Glomerular endothelial cell (primary cell): ENCODE measurements around the gene AGBL1. TPM values are rescaled to one million over a fixed set of nuclear protein-coding genes. Genes with fewer than 3 reads are reported as not detected.

Experiments
- DNase-seq: peaks from one replicate; pipeline ENCODE4 v3.0.0-alpha.2; 2011; ENCODE audit warnings: low read depth, low spot score; ENCODE audit errors: extremely low read depth
- total RNA-seq: library from RNA; depleted of rRNA; stranded (reverse); fragments of >200 nt; gene quantifications from 2 replicates; pipeline ENCODE4 v1.2.3, GENCODE V29; 2015

Gene AGBL1
- total RNA-seq, 1 donor from 2014 or later: not detected

DNA sequence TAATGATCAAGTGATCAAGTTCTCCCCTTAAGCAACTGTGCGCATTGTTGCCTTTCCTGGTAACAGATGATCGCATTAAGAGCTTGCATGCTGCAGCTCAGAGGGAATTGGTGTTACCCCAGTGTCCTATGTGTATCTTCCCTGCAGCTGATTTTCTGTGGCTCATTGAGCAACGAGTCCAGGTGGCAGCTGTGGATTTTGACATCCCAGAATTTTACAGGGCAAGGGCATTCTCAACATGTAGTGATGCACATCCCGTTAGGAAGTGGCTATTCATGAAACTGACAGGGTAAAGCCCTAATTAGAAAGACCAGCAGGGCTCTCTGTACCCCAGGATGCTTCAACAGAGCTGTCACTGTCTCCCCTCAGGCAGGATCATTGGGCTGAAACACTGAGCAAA lies 232.8 kb downstream of the AGBL1 start:
- no peak for DNase-seq

DNA sequence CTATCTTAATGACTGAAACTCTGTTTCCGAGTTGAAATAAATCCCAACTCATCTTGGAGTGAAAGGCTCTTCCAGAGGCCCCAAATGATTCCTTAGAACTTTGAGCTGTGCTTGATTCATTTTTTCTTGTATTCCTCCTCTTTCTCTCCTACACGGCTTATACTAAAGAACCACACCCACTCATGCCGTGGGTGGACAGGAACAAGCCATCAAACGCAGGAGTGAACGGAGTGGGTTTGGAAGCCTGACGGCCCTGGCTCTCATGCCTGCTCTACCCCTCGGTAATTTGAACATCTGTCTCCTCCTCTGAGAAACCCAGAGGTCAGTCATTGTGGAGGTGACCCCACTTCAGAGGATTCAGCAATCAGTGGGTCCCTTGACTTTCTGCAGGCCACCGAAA lies 236.5 kb downstream of the AGBL1 start:
- no peak for DNase-seq

DNA sequence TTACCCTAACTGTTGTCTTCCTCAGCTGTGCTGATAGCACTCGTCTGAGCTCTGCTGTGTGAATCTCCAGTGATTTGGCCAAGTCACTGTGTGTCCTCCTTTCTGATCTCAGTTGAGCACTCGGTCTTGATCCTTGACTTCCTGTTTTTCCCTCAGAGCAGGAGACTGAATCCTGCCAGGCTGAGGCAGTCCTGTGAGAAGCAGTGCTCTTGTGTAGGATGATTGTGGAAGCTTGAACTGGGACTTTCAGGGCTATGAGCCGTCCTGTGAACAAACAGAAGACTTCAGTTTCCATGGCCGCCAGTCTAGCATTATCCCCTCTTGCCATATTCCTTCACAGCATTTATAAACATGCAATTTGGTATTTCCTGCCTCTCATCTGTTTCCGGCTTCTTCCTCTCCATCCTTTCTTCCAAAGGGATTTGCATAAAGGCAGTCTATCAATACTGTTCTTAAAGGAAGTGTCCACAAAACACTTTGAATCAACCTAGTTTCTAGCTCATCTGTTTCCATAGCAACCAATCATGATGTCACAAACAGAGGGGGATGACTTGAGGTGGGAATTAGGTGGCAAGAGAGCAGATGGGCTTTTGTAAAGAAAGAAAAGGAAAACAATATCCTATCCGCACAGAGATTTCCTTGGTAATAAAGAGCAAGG lies 237.2 kb downstream of the AGBL1 start:
- no peak for DNase-seq

DNA sequence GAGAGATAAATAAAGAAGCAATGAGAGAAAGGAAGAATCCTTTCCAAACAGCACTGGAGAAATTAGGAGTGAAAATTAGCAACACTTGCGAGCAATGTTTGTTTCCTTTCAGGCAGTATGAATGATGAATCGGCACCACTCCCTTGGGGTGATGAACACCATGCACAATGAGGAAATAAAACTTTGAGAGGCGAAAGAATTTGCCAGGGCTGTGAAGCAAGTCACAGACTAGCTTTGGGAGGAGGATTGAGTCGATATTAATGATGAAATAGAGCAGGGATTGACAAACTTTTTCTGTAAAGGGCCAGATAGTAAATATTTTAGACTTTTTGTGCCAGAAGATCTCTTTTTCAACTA lies 237.7 kb downstream of the AGBL1 start:
- no peak for DNase-seq

DNA sequence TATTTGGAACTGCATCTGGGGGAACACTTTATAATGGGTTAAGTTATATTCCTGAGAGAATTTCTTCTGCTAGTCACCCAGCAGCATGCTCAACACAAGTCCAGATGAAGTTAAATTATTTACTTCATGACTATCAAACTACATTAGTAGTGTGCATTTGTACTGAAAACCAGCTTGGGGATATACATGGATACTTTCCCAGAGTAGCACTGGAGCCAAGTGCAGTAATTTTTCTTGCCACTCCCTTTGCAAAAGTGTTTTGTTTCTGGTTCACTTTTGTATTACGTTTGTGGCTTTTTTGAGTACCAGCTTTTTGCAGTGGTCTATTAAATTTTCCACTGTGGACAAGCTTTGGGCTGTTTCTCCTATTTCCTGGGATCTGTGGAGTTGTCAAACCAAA lies 243.0 kb downstream of the AGBL1 start:
- no peak for DNase-seq

DNA sequence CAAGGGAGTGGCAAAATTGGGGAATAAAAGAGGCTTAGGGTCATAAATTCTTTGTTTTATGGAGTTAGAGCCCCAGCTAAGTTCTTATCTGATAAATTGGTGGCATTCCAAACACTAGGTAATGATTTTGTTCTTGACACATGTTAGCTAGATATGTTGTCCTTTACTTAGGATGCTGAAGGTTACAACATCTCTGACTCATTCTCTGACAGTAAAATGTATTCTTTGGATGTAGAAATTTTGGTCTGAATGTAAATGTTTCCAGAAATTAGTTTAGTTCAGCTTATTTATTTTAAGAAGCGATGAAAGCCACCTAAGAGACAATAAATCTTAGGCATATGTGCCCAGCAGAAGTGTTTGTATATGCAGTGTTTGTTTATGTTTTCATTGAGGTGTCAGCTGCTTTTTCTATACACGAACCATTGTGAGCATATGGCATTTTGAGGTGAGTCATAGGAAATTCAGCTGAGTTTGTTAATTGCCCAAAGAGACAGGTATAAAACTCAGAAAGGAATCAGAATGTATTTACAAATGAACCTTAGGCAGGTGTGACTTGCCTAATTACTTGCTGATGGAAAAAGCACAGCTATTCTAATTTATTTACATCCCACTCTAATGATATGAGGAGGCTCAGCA lies 247.7 kb downstream of the AGBL1 start:
- no peak for DNase-seq

DNA sequence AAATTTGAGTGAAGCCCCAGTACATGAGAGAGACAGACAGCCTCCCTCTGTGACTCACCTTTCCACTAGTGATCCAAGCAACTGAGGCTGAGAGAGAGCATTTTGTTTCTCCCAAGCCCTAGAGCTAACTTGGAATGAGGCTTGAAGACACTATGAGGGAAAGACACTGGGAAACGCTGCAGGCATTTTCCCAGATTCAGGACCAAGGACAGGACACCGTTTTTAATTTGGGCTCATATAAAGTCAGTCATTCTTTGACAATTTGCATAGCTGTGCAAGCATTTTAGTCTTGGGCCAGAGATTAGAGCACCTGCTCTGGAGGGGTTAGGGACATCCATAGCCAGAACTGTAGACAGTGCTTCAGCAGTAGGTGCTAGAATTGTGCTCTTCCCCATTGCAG lies 249.0 kb downstream of the AGBL1 start:
- DNase-seq: no peak

DNA sequence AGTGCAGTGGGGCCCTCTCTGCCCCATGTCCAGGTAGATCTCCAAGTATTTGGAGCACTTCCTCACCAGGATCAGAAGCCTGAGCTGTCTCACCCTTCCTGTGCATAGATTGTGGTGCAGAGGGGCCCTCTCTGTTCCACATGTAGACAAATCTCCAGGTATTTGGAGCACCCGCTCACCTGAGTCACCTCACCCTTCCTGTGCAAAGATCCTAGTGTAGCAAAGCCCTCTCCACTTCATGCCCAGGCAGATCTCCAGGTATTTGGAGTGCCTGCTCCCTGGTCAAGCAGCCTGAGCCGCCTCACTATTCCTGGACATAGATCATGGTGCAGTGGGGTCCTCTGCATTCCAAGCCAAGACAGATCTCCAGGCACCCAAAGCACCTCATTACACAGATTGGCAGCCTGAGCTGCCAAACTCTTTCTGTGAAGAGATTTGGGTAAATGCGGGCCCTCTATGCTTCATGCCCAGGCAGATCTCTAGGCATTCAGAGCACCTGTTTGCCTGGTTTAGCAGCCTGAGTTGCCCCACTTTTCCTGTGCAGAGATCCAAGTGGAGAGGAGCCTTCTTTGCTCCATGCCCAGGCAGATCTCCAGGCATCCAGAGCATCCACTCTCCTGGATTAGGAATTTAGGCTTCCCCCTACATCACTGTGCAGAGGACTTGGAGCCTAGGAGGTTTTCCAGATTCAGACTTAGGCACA lies 249.8 kb downstream of the AGBL1 start:
- DNase-seq: no peak

DNA sequence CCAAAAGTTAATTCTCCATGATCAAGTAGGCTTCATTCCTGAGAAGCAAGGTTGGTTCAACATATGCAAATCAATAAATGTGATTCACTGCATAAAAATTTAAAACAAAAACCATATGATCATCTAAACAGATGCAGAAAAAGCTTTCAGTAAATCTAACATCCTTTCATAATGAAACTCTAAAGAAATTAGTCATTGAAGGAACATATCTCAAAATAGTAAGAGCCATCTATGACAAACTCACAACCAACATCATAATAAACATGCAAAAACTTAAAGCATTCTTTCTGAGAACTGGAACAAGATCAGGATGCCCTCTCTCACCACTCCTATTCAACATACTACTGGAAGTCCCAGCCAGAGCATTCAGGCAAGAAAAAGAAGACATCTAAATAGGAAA lies 254.1 kb downstream of the AGBL1 start:
- DNase-seq: no peak

DNA sequence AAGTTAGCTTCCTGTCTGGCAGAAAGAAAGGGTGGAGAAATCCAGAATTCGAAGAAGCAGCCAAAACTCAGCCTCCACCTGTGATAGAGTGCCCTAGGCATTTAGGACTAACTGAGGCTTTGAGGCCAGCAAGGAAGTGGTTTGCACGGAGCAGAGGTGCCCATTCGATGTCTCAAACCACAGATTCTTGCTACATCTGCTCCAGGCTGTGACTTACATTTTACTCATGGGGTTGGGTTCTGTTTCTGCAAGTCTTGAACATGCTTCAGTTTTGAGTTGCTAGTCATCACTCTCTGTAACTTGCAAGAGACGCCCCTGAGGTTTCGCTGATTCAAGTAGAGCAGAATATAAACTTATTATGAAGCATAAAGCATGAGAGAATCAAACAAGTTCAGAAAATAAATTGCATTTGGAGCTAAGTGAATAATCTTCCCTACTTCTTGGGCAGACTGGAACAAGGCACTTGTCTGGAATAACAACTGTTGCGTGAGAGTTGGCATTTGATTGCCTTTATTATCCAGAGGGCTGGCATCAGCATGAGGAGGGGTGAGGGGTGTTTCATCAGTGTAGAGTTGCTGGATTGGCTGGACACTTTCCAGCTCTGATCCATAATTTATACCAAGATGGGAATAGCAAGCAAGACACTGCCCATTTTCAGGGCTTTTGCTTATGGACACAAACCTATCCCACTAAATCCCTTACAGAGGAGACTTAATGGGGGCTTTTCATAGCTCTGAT lies 256.5 kb downstream of the AGBL1 start:
- DNase-seq: no peak

DNA sequence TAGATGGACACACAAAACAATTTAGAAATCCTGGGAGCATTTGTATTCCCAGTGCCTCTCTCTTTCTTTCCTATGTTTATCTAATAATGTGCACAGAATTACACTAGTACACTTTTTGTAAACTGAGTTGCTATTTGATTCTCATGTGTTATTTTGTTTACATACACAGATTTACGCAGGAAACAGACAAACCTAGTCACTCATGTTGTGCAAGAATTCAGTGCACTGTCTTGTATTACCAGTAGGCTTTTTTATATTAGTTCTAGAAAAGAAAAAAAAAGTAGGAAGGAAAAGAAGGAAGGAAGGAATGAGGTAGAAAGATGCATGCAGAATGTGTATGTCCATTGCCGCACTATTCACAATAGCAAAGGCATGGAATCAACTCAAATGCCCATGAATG lies 257.4 kb downstream of the AGBL1 start:
- no peak for DNase-seq

DNA sequence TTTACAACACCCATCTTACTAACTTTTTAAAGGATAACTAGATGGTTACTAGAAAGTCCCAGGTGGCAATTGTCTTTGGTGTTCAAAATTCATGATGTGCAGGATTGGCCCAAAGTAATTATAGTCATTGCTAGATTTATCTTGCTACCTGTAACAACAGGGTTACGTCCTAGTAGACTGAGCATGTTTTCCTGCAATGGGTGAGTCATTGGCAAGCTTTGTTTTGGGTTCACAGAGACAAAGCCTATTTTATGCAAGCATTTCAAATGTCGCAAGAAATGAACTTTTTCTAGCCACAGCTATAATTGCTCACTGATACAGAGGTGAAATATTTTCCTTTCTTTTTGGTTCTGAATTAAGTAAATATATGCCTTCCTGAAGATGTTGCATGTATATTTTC lies 267.6 kb downstream of the AGBL1 start:
- DNase-seq: no peak

DNA sequence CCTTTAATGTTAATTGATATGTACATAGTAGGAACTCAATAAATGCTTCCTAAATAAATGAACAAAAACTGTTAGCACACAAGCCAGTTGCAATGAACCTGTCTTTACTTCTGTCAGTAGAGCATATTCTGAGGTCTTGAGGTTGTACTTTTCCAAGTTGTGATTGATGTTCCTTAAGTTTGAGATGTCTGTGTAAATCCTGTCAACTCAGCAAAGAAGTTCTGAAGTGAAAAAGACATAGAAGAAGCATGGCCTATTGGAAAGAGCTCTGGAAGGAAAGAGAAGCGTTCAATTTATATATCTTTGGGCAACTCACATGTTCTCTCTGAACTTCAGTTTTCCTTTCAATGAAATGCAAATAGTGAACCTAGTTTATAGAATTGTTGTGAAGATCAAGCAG lies 269.9 kb downstream of the AGBL1 start:
- no peak for DNase-seq

DNA sequence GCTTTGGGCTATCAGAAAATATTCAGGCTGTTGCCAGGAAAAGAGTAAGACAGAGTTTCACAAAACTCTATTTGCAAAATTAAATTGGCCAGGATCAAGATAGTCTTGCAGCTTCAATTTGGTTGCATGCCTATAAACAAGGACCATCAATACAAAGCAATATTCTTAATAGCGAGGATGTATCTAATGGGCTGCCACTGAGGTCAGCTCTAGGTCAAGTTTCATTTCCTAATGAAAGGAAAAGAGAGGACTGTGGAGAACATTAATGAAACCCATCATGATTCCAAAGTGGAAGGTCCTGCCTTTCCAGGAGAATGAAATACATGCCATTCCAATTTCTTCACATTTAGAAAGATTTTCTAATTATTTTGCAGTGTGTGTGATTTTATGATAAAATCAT lies 273.5 kb downstream of the AGBL1 start:
- no peak for DNase-seq

DNA sequence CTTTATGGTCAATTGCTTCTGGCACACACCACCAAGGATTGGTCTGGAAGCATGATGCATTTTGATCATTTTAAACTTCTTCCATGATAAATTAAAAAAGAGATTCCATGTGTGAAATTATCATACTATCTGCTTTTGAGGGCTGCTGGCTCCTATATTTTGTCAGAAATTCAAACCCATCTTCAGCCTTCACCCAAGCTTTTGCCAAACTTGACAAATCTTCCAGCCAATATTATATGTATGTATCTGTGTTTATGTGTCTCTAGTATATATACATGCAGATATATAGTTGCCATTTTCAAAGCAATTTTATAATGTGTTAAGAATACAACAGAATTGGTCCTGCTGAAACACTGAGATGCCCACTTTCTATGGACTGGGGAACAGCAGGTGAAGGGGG lies 275.7 kb downstream of the AGBL1 start:
- no peak for DNase-seq

DNA sequence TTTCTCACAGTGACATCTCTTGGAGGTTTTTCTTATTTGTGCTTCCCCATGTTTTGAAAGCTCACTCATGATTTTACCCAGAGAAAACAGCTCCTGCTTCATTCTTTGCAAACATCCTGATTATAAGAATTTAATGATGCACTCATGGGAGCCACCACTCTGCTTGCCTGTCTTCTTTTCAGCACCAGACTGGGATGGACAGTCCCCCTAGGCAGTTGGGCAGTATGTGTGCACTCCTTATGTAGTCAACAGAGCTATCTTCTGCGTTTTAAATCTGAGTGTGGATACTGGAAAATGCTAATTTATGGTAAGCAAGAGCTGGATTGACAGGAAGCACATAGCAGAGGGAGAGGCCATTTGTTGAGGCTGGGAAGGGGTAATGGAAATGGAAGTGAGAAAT lies 276.1 kb downstream of the AGBL1 start:
- no peak for DNase-seq

DNA sequence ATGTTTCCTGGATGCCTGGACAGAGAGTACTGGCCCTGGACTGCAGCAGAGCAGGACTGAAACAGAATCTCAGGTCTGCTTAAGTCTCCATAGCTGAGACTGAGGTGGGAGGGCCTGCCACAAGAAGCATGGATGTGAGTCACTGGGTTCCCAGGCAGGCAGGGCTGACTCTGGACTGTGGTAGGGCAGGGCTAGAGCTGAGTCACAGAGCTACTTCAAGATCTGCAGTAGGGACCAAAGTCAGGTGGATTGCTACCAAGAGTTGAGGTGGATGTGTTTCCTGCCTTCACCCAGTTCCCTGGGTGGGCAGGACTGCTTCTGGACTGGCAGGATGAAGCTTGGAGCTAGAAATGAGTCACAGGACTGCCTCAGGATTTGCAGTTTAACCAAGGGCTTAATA lies 282.9 kb downstream of the AGBL1 start:
- DNase-seq: no peak

DNA sequence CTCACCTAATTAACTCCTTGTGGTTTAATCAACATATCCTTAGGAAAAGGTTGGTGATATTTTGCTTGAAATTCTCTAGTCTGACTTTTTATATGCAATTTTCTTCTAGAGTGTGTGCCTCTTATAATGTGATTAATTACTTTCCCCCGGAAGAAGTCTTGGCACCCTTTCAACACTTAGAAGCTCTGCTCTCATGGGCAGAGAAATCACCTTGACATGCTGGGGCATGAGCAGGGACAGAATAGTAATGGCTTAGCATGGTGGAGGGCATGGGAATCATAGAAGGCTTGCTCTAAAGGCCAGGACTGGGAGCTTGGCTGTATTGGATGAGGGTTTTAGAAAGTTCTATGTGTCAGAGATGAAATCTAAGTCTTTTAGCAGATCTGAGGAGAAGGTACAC lies 293.5 kb downstream of the AGBL1 start:
- no peak for DNase-seq

DNA sequence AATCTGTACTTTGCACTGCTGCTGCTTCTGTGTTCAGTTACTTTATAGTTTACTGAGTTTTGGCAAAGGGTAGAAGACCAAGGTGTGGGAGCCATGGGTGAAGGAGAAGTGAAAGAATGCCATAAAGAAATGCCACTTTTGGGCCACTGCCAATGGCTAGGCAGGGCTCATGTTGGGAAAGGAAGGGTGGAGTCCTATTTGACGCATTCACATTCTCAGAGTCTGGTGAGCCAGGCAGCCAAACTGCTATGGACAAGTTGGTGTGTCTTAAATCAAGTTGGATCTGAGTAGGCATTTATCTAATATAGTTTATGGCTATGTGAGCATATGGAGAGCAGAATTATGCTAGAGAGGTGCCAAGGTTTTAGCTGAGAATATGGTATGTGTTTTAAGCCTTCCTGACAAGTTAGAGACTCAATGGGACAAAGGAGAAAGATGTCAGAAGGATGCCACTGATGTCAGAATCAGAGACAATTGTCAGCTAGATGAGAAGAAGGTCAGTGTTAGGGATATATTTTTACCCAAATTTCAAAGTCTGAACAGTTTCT lies 296.1 kb downstream of the AGBL1 start:
- DNase-seq: no peak

DNA sequence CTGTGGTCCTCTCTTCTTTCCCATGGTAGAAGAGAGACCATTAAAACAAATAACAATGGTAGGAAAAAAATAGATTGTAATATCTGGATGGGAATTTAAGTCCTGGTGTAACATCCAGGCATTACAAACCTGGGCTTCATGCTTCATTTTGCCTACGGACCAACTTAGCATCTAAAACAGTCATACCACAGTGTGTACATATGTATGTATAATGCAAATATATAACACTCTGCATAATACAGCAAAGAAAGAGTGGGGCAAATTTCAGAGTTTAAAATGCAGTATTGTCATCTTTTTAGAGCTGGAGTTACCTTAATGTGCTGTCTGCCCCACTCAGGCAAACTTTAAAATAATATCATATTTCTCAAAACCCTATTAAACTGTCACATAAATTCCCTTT lies 298.2 kb downstream of the AGBL1 start:
- DNase-seq: no peak

DNA sequence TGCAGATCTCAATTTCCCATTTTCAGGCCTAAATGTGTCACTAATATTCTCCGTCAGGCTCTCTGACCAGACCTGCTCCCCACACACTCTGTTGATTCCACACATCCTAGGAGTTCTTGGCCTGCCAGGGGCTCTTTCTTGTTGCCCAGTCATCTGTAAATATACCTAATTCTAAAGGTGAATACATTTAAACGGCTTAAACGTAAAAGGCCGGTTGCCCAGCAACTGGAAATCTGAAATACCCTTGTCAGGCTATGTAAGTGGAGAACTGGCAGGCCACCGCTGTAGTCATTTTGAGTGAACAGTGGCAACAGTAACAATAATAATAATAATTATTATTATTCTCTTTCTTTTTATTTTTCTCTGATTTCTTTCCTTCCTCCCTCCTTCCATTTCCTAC lies 302.7 kb downstream of the AGBL1 start:
- no peak for DNase-seq
